K562 treated with DMSO at 1 percent for 24 hours (cell line): ENCODE results near the gene NRN1. TPM values are rescaled to one million over a fixed set of nuclear protein-coding genes. Genes with fewer than 3 reads are reported as not detected.

Experiments
- total RNA-seq: library from RNA; unstranded; fragments of 300-600 nt; gene quantifications from 2 replicates; pipeline ENCODE4 v1.2.3, GENCODE V29; 2022; ENCODE audit warnings: low read depth; ENCODE audit not compliant: insufficient read depth

NRN1 gene, protein sequence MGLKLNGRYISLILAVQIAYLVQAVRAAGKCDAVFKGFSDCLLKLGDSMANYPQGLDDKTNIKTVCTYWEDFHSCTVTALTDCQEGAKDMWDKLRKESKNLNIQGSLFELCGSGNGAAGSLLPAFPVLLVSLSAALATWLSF
- not detected in 2 replicates for total RNA-seq

DNA sequence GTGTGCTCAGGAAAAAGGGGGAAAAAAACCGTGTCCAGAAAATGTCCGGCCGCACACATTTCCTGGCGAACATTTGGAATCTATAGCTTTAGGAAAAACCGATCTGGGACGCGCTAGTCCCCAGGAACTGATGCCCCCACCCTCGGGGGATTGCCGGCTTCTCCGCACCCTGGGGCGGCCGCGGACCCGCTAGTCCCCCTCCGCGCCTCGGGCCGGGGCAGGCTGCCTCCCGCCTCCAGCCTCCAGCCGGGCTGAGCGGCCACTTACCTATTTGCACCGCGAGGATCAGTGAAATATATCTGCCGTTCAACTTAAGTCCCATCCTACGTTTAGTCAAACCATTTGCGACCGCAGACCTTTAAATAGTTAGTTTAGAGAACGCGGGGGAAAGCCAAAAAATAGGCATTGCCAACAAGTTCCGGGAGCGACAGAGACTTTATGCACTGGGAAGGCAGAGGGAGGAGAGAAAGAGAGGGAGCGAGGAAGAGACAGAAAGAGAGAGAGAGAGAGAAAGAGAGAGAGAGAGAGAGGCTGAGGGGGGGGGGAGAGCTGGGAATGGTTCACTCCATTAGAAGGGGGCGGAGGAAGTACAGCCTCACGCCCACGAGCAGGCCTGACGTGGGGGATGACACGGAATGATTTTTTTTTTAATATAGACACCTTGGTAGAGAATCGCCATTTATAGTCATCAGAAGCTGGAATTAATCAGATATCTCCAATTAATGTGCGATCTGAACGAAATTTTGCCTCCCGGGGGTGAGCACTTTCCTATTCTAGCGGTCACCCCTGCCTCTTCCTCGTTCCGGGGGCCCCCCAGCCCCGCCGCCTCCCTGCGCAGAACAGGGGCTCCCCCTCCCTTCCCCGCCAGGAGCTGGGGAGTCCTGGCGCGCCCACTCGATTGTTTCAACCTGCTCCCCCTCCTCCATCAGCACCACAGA lies at the start of gene NRN1:
NRN1 (minus strand) TSS at position 498 of the 938 bp plus-strand sequence; CDS start at position 322, 176 bp downstream.

